ENCODE measurements around the gene RFX1.

Gene RFX1

GRCh38 chr19:13937479-13938300, 68.4 kb downstream of the RFX1 start:
- no peak overlapping the region for H3K27ac ChIP-seq
- TF ChIP-seq FOXP2 (optimal IDR thresholded peaks at IDR 0.05; ENCODE audit: control extremely low read depth, extremely low read length, insufficient read depth), result no peak
- TF ChIP-seq POLR2AphosphoS5 (IDR thresholded peaks at IDR 0.05; ENCODE audit: borderline replicate concordance, low read depth, low read length), result no peak
- TF ChIP-seq EZH2 (IDR thresholded peaks at IDR 0.05), result no peak
- no peaks in the 10 kb centered on the region for H3K36me3 ChIP-seq (ENCODE audit: insufficient read depth, low read length)
- no peak for DNase-seq (ENCODE audit: low read depth, low spot score)
- no peaks in the 10 kb centered on the region for H3K9me3 ChIP-seq (ENCODE audit: low read depth, low read length)
- no peak overlapping the region for H3K4me3 ChIP-seq
- H3K9ac ChIP-seq (ENCODE audit: insufficient read length), result no peak overlapping the region

DNA sequence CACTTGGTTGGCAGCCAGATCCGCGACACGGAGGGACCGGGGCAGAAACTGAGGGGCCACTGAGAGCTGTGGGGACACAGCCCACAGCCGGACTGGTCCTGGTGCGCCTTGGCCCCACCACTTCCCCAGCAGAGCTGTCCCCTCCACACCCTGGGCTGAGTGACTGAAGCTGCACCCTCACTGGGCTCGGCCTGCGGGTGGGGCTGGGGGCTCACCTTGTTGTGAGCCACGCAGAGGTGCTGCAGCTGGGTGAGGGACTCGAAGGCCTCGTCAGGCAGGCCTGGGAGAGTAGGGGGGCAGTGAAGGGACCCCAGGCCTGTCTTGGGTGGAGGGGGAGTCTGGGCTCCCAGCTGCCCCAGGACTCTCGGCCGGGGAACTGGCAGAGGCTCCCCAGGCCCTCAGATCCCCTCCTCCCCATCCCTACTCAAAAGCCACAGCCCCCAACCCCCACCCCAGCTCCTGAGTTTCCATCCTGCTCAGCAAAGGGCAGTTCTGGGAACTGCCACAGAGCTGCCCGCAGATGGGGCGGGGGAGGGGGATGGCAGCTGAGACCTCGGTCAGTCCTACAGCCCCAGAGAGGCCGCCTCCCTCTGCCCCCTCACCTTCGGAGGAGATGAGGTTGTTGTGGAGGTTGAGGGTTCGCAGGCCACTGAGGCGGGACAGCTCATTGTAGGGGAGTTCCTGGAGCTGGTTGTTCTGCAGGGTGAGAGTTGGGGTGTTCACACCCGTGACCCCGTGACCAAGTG, 70.2 kb downstream of the RFX1 start:
- H3K9me3 ChIP-seq (ENCODE audit: low read depth, low read length), result no peaks in the 10 kb centered on the region
- TF ChIP-seq POLR2AphosphoS5 (IDR thresholded peaks at IDR 0.05; ENCODE audit: borderline replicate concordance, low read depth, low read length), result no peak
- no peak for TF ChIP-seq FOXP2 (optimal IDR thresholded peaks at IDR 0.05; ENCODE audit: control extremely low read depth, extremely low read length, insufficient read depth)
- no peak for TF ChIP-seq EZH2 (IDR thresholded peaks at IDR 0.05)
- H3K9ac ChIP-seq (ENCODE audit: insufficient read length), result no peak overlapping the region
- no peaks in the 10 kb centered on the region for H3K36me3 ChIP-seq (ENCODE audit: insufficient read depth, low read length)
- H3K27ac ChIP-seq, result no peak overlapping the region
- no peak for DNase-seq (ENCODE audit: low read depth, low spot score)
- H3K4me3 ChIP-seq, result no peak overlapping the region

DNA sequence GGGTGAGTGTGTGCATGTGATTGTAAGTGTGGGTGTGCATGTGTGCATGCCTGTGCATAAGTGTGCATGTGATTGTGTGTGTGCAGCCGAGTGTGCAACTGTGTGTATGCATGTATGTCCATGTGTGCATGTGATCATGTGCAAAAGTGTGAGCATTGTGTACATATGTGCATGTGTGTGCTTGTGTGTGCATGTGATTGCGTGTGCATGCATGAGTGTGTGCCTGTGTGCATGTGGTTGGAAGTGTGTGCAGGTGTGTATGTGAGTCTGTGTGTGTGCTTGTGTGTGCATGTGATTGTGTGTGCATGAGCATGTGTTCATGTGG, 71.4 kb downstream of the RFX1 start:
- Histone ChIP-seq H3K9ac (ENCODE audit: insufficient read length) (no peak overlapping the region), H3K36me3 (ENCODE audit: insufficient read depth, low read length) (no peaks in the 10 kb centered on the region), H3K4me3 (no peak overlapping the region), H3K27ac (no peak overlapping the region), H3K9me3 (ENCODE audit: low read depth, low read length) (no peaks in the 10 kb centered on the region)
- TF ChIP-seq FOXP2 (optimal IDR thresholded peaks at IDR 0.05; ENCODE audit: control extremely low read depth, extremely low read length, insufficient read depth), result no peak
- TF ChIP-seq EZH2 (IDR thresholded peaks at IDR 0.05), result no peak
- TF ChIP-seq POLR2AphosphoS5 (IDR thresholded peaks at IDR 0.05; ENCODE audit: borderline replicate concordance, low read depth, low read length), result no peak
- no peak for DNase-seq (ENCODE audit: low read depth, low spot score)

DNA sequence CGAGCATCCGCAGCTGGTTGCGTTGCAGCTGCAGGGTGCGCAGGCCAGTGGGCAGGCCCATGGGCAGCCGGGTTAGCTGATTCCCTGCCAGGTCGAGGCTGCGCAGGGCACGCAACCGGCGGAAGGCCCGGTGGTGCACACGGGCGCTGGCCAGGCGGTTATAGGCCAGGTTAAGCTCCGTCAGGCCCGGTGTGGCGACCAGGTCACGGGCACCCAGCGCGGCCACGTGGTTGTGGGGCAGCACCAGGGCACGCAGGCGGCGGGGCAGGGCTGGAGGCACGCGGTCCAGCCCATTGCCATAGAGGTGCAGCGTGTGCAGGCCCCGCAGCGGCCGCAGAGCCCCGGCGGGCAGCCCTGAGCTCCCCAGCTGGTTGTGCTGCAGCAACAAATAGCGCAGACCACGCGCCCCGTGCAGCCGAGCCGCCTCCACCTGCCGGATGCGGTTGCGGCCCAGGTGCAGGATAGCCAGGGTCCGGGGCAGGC, 73.2 kb downstream of the RFX1 start:
- DNase-seq (ENCODE audit: low read depth, low spot score), result no peak
- H3K27ac ChIP-seq, result no peak overlapping the region
- H3K36me3 ChIP-seq (ENCODE audit: insufficient read depth, low read length), result no peaks in the 10 kb centered on the region
- H3K9ac ChIP-seq (ENCODE audit: insufficient read length), result no peak overlapping the region
- H3K9me3 ChIP-seq (ENCODE audit: low read depth, low read length), result no peaks in the 10 kb centered on the region
- H3K4me3 ChIP-seq, result no peak overlapping the region
- no peak for TF ChIP-seq FOXP2 (optimal IDR thresholded peaks at IDR 0.05; ENCODE audit: control extremely low read depth, extremely low read length, insufficient read depth)
- TF ChIP-seq POLR2AphosphoS5 (IDR thresholded peaks at IDR 0.05; ENCODE audit: borderline replicate concordance, low read depth, low read length), result no peak
- TF ChIP-seq EZH2 (IDR thresholded peaks at IDR 0.05), result no peak

- no peaks in the 10 kb centered on the region; the same call in 1 of the 2 replicates for H3K36me3 ChIP-seq (ENCODE audit: insufficient read depth, low read length)
- DNase-seq (ENCODE audit: low read depth, low spot score), result no peak
- no peak overlapping the region for H3K27ac ChIP-seq
- TF ChIP-seq EZH2 (IDR thresholded peaks at IDR 0.05), result no peak
- TF ChIP-seq FOXP2 (optimal IDR thresholded peaks at IDR 0.05; ENCODE audit: control extremely low read depth, extremely low read length, insufficient read depth), result no peak
- no peak for TF ChIP-seq POLR2AphosphoS5 (IDR thresholded peaks at IDR 0.05; ENCODE audit: borderline replicate concordance, low read depth, low read length)
- H3K4me3 ChIP-seq, result no peak overlapping the region
- H3K9ac ChIP-seq (ENCODE audit: insufficient read length), result no peak overlapping the region
- no peaks in the 10 kb centered on the region for H3K9me3 ChIP-seq (ENCODE audit: low read depth, low read length)
Measured at GRCh38 chr19:13932149-13932637, 73.9 kb downstream of the RFX1 start.

DNA sequence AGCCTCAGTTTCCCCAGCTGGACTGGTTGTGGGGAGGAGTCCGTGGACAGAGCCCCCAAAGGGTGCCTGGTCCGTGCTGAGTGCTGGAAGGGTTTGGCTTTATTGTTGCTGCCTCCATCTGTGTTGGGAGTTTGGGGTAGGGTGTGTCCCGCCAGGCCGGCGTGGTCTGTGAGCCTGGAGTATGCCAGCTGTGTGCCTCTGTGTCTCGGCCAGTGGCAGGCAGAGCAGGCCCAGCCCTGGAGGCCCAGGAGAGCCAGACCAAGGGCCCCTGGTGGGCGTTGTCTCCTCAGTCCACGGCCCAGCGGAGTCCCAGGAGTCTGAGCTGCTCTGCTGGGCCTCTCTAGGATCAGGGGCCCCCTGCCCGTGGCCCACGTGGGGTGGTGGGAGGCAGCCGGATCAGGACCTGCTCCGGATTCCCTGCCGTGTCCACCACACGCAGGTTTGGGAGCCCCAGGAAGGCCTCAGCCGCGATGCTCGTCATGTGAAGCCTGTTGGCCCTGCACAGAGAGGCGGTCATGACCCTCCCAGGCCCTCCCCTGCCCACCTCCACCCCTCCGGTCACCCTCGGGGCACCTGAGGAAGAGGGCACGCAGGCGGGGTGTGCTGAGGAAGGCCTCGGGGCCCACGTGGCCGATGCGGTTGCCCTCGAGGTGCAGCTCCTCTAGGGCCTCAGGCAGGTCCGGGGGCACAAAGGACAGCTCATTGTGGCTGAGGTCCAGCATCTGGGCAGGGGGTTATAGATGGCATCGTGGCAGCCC, 74.5 kb downstream of the RFX1 start:
- no peak overlapping the region for H3K4me3 ChIP-seq
- H3K9me3 ChIP-seq (ENCODE audit: low read depth, low read length), result no peaks in the 10 kb centered on the region
- no peak for DNase-seq (ENCODE audit: low read depth, low spot score)
- TF ChIP-seq POLR2AphosphoS5 (IDR thresholded peaks at IDR 0.05; ENCODE audit: borderline replicate concordance, low read depth, low read length) (no peak), FOXP2 (optimal IDR thresholded peaks at IDR 0.05; ENCODE audit: control extremely low read depth, extremely low read length, insufficient read depth) (no peak)
- H3K36me3 ChIP-seq (ENCODE audit: insufficient read depth, low read length), result no peaks in the 10 kb centered on the region; the same call in 1 of the 2 replicates
- H3K9ac ChIP-seq (ENCODE audit: insufficient read length), result no peak overlapping the region
- no peak overlapping the region for H3K27ac ChIP-seq

DNA sequence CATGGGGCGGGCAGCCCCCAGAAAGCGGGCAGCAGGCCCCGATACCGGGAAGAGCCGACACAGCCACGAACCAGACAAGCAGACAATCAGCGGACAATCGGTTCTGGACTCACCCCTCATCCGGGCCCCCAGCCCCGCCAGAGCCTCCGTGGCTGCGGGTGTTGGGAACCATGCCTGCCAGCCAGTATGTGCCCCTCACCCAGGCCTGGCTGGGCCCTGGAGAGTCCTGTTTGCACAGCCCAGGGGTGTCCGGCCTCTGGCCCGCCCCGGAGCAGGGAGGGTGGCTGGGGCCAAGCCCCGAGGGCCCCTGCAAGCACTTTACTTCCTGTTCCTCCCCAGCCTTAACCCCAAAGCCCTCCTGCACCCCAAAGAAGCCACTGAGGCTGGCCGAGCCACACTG, 75.7 kb downstream of the RFX1 start:
- no peak for DNase-seq (ENCODE audit: low read depth, low spot score)
- Histone ChIP-seq H3K36me3 (ENCODE audit: insufficient read depth, low read length) (no peaks in the 10 kb centered on the region; the same call in 1 of the 2 replicates), H3K27ac (no peak overlapping the region), H3K4me3 (no peak overlapping the region), H3K9ac (ENCODE audit: insufficient read length) (no peak overlapping the region), H3K9me3 (ENCODE audit: low read depth, low read length) (no peaks in the 10 kb centered on the region)
- TF ChIP-seq POLR2AphosphoS5 (IDR thresholded peaks at IDR 0.05; ENCODE audit: borderline replicate concordance, low read depth, low read length) (no peak), EZH2 (IDR thresholded peaks at IDR 0.05) (no peak), FOXP2 (optimal IDR thresholded peaks at IDR 0.05; ENCODE audit: control extremely low read depth, extremely low read length, insufficient read depth) (no peak)

DNA sequence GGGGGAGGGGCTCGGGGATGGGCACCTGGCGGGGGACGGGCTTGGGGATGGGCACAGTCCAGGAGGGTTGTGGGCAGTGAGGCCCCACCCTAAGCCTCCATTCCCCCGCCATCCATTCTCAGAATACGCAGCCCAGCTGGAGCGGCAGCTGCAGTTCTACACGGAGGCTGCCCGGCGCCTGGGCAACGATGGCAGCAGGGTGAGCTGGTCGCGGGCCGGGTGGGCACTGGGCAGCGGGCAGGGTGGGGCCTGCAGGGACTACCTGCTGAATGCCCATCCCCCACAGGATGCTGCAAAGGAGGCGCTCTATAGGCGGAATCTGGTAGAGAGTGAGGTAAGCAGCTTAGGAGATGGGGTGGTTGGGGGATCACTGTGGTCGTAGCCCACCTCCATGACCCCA, 76.2 kb downstream of the RFX1 start:
- no peak for TF ChIP-seq EZH2 (IDR thresholded peaks at IDR 0.05)
- Histone ChIP-seq H3K27ac (no peak overlapping the region), H3K36me3 (ENCODE audit: insufficient read depth, low read length) (no peaks in the 10 kb centered on the region; the same call in 1 of the 2 replicates), H3K9me3 (ENCODE audit: low read depth, low read length) (no peaks in the 10 kb centered on the region), H3K9ac (ENCODE audit: insufficient read length) (no peak overlapping the region), H3K4me3 (no peak overlapping the region)
- DNase-seq (ENCODE audit: low read depth, low spot score), result no peak
